HK-2 (cell line): ENCODE measurements around the gene RABGGTA.
A peak's percentile ranks its signal among the peaks of the same experiment; 100 is the strongest.

ENCODE experiments used
- DNase-seq: peaks from one replicate; pipeline ENCODE4 v3.0.0-alpha.2; 2018; ENCODE audit not compliant: unreplicated experiment

RABGGTA gene

DNA sequence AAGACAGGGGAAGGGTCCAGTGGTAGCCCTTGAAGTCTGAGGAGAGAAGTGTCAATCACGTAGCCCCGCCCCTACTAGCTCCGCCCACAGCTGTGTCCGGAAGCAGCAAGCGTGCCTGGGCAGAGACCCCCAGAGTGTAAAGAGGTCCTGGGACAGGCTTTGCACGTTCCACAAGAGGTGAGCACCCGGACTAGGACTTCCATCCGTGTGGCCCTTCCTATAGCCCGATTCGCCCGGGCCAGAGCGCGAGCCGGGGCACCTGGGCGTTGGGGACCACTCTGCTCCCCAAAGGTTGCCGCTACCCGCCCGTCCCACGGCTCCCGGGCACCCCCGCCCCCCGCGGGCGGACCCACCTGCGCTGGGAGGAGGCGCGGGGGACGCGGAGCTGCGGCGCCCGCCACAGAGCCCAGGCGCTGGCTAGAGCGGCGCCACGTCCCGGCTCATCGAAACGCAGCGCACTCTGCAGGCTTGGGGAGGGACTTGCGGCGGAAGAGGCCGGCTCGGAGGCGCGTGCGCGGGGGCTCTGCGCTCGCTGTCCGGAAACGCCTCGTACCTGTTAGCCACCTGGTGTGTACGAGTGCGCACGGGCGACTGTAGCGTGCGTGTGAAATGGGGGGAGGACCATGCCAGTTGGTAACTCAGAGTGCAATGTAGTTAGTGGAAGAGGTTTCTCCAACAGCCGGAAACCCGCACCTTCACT, at the start of gene RABGGTA:
TSS of gene RABGGTA (minus strand) at position 464 of the 700 bp plus-strand sequence. CDS start 482 bp downstream, outside the sequence.
- DNase-seq, result peak; percentile 85

DNA sequence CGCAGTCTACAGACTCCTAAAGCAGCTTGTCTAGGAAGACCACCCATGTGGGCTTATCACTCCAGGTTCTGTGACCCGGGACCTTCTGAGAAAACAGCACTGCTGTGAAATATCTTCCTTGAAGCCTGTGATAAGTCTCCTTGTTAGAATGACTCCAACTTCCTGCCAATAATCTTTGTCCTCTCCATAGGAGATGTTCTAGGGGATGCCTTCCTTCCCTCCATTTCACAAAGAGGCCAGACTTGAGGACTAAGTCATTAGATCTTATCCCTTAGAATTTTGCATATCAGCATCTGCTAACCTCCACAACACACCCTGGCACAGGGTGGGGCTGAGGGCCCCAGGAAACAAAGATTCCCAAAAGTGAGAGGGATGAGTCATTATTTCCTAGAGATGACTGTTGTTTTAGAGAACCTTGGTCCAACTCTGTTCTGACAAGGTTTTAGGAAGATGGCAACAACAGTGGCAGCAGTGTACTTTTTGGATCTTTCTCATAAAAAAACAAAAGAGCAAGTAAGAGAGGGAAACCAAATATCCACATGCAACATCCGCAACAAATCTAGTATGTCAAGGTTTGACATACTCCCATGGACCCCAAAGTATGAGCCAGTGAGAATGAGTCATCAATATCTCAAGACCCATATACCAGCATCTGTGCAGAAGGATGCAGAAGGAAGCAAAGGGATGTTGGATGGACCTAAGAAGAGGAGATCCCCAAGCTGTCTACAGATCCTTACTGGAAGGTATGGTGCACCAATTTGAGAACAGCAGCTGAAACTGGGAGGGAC, 45.9 kb upstream of the RABGGTA start:
- no peak for DNase-seq

DNA sequence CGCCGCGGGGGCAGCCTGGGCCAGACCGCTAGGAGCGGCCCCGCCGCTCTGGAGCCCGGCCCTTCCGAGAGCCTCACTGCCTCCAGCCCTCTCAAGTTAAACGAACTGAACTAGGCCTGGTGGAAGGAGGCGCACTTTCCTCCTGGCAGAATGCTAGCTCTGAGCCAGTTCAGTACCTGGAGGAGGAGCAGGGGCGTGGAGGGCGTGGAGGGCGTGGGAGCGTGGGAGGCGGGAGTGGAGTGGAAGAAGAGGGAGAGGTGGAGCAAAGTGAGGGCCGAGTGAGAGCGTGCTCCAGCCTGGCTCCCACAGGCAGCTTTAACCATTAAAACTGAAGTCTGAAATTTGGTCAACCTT, 45.2 kb upstream of the RABGGTA start:
- DNase-seq, result no peak

- DNase-seq, result no peak
These were observed 44.6 kb upstream of the RABGGTA start for GRCh38 chr14:24315807-24316596.

- no peak for DNase-seq
These were observed 43.9 kb upstream of the RABGGTA start for GRCh38 chr14:24315243-24315806.

GRCh38 chr14:24314377-24315193, 43.2 kb upstream of the RABGGTA start:
- no peak for DNase-seq

- no peak for DNase-seq
These were observed 42.5 kb upstream of the RABGGTA start for GRCh38 chr14:24313913-24314312.

DNA sequence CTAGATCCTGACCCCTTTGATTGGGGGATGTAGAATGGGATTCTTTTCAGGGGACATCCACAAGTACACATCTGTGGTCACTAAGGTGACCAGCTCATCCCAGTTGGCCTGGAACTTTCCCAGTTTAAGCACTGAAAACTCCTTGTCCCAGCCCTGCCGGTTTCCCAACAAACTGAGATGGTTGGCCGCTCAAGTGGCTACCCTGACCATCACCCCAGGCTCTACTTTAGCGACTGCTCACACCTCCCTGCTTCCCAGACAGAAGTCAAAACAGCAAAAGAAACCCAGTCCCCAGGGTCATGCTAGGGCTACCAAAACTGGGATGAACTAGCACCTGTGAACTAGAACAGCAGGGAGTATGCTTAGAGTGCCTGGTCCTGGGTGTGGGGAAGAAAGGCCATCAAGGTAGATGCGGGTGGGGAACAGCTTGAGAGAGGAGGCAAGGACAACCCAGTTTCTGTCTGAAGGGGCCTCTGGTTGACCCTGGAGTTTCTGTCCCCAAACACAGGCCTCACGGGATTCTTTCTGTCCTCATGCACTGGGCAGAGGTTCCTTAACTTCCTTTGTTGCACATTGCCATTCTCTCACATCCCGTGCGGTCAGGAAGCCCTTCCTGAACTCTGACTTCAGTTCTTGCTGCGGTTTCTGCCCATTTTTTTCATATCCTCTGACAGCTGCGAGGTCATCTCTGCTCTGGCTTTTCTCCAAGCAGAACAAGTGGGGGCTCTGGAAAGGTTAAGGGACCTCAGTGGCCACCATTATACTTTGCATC, 41.5 kb upstream of the RABGGTA start:
- no peak for DNase-seq

- DNase-seq, result no peak
These were observed 40.6 kb upstream of the RABGGTA start for GRCh38 chr14:24311837-24312615.

DNA sequence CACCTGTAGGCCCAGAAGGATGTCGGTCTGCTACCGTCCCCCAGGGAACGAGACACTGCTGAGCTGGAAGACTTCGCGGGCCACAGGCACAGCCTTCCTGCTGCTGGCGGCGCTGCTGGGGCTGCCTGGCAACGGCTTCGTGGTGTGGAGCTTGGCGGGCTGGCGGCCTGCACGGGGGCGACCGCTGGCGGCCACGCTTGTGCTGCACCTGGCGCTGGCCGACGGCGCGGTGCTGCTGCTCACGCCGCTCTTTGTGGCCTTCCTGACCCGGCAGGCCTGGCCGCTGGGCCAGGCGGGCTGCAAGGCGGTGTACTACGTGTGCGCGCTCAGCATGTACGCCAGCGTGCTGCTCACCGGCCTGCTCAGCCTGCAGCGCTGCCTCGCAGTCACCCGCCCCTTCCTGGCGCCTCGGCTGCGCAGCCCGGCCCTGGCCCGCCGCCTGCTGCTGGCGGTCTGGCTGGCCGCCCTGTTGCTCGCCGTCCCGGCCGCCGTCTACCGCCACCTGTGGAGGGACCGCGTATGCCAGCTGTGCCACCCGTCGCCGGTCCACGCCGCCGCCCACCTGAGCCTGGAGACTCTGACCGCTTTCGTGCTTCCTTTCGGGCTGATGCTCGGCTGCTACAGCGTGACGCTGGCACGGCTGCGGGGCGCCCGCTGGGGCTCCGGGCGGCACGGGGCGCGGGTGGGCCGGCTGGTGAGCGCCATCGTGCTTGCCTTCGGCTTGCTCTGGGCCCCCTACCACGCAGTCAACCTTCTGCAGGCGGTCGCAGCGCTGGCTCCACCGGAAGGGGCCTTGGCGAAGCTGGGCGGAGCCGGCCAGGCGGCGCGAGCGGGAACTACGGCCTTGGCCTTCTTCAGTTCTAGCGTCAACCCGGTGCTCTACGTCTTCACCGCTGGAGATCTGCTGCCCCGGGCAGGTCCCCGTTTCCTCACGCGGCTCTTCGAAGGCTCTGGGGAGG, 39.5 kb upstream of the RABGGTA start, which contains the start of gene LTB4R:
TSS of gene LTB4R (plus strand) at position 857 of the 959 bp plus-strand sequence. CDS start 4,150 bp downstream, outside the sequence.
- DNase-seq, result no peak

GRCh38 chr14:24310265-24310645, 38.9 kb upstream of the RABGGTA start:
- no peak for DNase-seq

- no peak for DNase-seq
These were observed 38.3 kb upstream of the RABGGTA start, which contains the start of gene LTB4R2 for GRCh38 chr14:24309538-24310264. TSS of gene LTB4R2 (plus strand) at chr14:24310140. CDS start at chr14:24310665, 525 bp downstream.

DNA sequence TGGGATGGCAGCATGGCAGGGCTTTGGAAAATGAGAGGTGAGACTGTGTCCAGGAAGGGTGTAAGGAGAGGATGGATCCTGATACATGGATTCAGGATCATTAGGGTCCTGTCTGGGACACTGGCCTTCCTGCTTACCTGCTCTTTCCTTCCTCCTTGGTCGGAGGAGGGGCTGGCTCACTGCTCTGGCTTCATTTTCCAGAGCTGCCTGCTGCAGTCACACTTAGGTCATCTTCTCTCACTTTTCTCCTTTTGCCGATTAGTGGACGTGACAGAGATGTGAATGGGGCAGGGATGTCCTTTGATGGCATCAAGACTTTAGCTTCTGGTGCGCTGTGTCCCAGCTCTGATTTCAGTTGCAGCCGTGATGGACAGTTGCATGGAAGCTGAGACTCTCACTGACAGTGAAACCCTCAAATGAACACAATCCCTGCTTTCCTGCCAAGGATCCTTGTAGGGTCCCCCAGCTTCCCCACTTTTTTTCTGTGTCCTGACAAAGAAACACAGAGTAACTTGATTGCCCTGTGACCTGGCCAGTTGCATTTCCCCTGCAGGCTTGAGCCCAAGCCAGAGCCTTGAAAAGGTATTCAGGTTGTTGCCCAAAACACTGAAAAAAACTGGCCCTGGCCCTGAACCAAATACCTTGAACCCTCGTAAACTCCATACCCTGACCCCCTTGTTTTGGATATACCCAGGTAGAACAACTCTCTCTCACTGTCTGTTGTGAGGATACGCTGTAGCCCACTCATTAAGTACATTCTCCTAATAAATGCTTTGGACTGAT, 37.1 kb upstream of the RABGGTA start:
- DNase-seq, result no peak

DNA sequence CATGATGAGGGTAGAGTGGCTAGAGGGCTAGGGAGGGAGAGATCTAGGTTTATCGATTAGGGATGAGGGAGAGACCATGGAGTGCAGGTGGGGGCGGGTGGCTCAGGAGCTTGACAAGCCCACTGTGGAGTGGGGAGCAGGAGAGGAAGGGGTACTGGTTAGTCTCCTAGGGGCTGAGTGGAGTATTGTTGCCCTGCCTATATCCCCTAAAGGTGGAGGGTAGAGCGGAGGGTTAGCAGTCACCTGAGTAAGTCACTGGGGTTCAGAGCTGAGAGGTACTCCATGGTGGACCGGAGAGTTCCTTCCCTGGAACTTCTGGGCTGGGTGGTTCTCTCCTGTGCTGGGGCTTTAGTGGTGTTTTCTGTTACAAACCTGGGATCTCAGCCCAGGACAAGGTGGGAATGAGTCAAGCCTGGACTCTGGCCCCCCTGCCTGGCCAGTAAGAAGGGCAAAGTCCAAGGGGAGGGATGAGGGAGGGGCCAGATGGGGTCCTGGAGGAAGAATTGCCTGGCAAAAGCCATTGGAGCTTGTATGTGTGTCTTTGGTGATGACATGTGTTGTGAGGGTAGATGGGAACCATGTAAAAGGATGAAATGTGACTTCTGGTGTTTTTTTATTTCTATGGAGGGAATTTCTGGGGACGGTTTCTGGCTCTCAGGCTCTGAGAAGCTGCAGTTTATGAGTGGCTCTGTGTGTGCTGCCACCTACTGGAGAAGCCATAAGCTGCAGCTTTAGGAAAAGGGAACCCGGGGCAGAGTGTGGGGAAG, 36.4 kb upstream of the RABGGTA start, which contains the start of gene CIDEB:
TSS of gene CIDEB (minus strand) at position 403 of the 767 bp plus-strand sequence. CDS start at position 284, 119 bp downstream.
- peak; percentile 62 for DNase-seq

DNA sequence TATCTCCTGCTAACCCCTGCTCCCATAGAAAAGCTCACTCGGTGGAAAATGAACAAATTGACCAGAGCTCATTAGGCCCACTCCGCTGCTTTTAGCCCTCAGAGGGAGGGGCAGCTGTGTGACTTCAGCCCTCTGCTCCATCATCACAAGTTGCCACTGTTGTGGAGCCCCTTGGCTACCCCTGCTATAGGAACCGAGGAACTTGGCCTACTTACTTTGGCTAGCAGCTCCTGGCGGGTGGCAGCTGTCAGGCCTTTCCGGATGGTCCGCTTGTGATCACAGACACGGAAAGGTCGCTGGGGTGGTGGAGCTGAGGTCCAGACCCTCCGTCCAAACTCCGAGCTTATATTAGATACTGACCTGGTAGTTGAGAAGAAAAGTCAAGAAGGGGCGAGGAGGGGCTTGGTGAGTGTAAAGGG, 35.8 kb upstream of the RABGGTA start:
- no peak for DNase-seq

DNA sequence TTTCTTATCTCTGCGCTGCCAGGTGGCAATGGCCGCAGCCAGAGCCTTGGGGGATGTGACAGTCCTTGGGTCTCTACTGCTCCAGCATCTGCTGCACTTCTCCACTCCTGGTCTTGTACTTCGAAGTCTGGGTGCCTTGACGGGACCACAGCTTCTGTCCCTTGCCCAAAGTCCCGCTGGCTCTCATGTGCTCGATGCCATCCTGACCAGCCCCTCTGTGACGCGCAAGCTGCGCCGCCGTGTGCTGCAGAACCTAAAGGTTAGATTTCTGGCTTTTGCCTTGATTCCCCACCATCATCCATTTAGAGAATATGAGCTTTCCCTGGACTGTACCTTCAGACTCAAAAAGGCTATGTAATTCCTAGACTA, 32.6 kb upstream of the RABGGTA start:
- no peak for DNase-seq
